Measurements from ENCODE around the gene PTPRU. TPM values are rescaled to one million over a fixed set of nuclear protein-coding genes. Genes with fewer than 3 reads are reported as not detected.
A peak's percentile ranks its signal among the peaks of the same experiment; 100 is the strongest.

PTPRU gene
- total RNA-seq, 1 donor from 2014 or later = 0.24 TPM

DNA sequence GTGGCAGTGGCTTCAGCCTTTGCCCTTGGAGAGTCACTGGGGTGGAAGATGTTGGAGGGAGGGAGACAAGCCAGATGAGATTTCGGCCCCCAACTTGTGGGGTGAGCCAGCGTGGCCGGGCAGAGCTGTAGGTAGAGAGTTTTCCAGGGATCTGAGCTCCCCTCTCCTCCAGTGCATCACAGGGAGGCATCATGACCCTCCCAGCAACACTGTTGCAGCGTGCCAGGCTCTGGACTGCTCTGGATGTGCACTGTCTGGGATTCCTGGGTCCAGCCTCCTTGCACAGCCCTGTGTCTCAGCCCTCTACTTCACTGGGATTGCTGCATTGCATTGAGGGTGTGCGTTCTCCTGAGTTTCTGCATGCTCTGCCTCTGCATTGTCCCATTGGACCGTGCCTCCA, 8.9 kb downstream of the PTPRU start:
- ATAC-seq (ENCODE audit: low read depth) = no peak
- no peak for DNase-seq
- Mint-ChIP-seq H3K27me3 (peaks cover 31% of the 10 kb centered on the region), H3K4me1 (no peaks in the 10 kb centered on the region), H3K9me3 (no peaks in the 10 kb centered on the region), H3K27ac (no peak overlapping the region), H3K36me3 (ENCODE audit: low read depth) (no peaks in the 10 kb centered on the region), H3K4me3 (no peak overlapping the region)
- CTCF ChIA-PET = no interaction called here
- no peak for TF ChIP-seq CTCF (IDR thresholded peaks at IDR 0.05)
- intact Hi-C loops (cut with micrococcal nuclease) = no loop called here
- POLR2A ChIA-PET = no interaction called here

GRCh38 chr1:29245876-29246275, 9.6 kb downstream of the PTPRU start:
- CTCF ChIA-PET = no interaction called here
- Mint-ChIP-seq H3K9me3 (no peaks in the 10 kb centered on the region), H3K36me3 (ENCODE audit: low read depth) (no peaks in the 10 kb centered on the region), H3K27me3 (peaks cover 29% of the 10 kb centered on the region), H3K4me1 (no peaks in the 10 kb centered on the region), H3K27ac (no peak overlapping the region), H3K4me3 (no peak overlapping the region)
- POLR2A ChIA-PET = no interaction called here
- no peak for DNase-seq
- no peak for TF ChIP-seq CTCF (IDR thresholded peaks at IDR 0.05)
- intact Hi-C loops (cut with micrococcal nuclease) = no loop called here
- ATAC-seq (ENCODE audit: low read depth) = peak; percentile 21

GRCh38 chr1:29247044-29247443, 10.7 kb downstream of the PTPRU start:
- peaks cover 22% of the 10 kb centered on the region for H3K27me3 Mint-ChIP-seq
- intact Hi-C loops (cut with micrococcal nuclease) = no loop called here
- H3K9me3 Mint-ChIP-seq = no peaks in the 10 kb centered on the region
- H3K4me3 Mint-ChIP-seq = no peak overlapping the region
- H3K27ac Mint-ChIP-seq = no peak overlapping the region
- CTCF ChIA-PET = no interaction called here
- H3K4me1 Mint-ChIP-seq = no peaks in the 10 kb centered on the region
- POLR2A ChIA-PET = no interaction called here
- H3K36me3 Mint-ChIP-seq (ENCODE audit: low read depth) = no peaks in the 10 kb centered on the region
- TF ChIP-seq CTCF (IDR thresholded peaks at IDR 0.05) = no peak
- no peak for ATAC-seq (ENCODE audit: low read depth)
- DNase-seq = no peak

- no peak for TF ChIP-seq CTCF (IDR thresholded peaks at IDR 0.05)
- ChIA-PET POLR2A (no interaction called here), CTCF (no interaction called here)
- no peaks in the 10 kb centered on the region for H3K4me1 Mint-ChIP-seq
- no peak overlapping the region for H3K27ac Mint-ChIP-seq
- intact Hi-C loops (cut with micrococcal nuclease) = no loop called here
- H3K27me3 Mint-ChIP-seq = peaks cover 21% of the 10 kb centered on the region
- H3K4me3 Mint-ChIP-seq = no peak overlapping the region
- ATAC-seq (ENCODE audit: low read depth) (no peak), DNase-seq (no peak)
- no peaks in the 10 kb centered on the region for H3K9me3 Mint-ChIP-seq
- no peaks in the 10 kb centered on the region for H3K36me3 Mint-ChIP-seq (ENCODE audit: low read depth)
These were observed 11.4 kb downstream of the PTPRU start for GRCh38 chr1:29247571-29248273.

DNA sequence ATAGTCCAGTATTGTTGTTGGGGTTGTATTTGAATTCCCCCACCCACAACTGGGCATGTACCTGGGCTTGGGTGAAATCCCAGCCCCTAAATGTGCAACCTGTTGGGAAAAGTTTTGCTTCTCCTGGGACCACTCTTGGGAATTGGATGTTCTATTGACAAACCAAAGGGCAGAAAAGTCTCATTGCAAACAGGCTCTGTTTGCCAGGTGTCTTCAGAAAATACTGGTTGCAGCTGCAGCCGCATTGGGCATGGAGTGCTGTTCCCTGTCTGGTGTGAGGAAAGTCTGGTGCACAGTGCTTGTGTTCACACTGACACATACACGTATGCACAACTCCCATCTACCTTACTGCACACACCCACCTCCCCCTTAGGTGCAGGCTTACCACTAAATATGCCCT, 12.1 kb downstream of the PTPRU start:
- H3K27ac Mint-ChIP-seq = no peak overlapping the region
- H3K4me1 Mint-ChIP-seq = no peaks in the 10 kb centered on the region
- H3K36me3 Mint-ChIP-seq (ENCODE audit: low read depth) = no peaks in the 10 kb centered on the region
- no peak for ATAC-seq (ENCODE audit: low read depth)
- ChIA-PET CTCF (no interaction called here), POLR2A (no interaction called here)
- H3K27me3 Mint-ChIP-seq = peaks cover 21% of the 10 kb centered on the region
- intact Hi-C loops (cut with micrococcal nuclease) = no loop called here
- H3K4me3 Mint-ChIP-seq = no peak overlapping the region
- TF ChIP-seq CTCF (IDR thresholded peaks at IDR 0.05) = no peak
- no peak for DNase-seq
- H3K9me3 Mint-ChIP-seq = no peaks in the 10 kb centered on the region

Data from activated B cell treated with CpG ODN at 0.5 μM for 24 hours (primary cell).